ENCODE results near the gene SH3RF1.

Gene SH3RF1

DNA sequence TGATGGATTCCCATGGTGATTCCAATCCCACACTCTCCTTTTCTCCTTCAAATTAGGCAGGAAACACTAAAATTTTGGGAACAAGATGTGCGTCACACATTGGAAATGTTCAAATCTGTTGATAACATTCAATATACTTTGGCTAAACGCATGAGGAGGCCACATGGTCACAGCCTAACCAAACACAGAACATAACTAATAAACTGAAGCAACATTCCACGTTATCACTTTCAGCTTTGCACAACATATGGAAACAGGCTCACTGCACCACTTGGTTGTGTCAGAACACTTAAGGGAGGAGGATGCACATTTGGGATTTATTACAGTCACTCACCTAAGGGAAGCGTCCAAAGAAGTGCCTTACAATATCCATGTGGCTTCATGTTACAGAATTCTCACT, 4.7 kb downstream of the SH3RF1 start:
- TF ChIP-seq, protein P1, sequence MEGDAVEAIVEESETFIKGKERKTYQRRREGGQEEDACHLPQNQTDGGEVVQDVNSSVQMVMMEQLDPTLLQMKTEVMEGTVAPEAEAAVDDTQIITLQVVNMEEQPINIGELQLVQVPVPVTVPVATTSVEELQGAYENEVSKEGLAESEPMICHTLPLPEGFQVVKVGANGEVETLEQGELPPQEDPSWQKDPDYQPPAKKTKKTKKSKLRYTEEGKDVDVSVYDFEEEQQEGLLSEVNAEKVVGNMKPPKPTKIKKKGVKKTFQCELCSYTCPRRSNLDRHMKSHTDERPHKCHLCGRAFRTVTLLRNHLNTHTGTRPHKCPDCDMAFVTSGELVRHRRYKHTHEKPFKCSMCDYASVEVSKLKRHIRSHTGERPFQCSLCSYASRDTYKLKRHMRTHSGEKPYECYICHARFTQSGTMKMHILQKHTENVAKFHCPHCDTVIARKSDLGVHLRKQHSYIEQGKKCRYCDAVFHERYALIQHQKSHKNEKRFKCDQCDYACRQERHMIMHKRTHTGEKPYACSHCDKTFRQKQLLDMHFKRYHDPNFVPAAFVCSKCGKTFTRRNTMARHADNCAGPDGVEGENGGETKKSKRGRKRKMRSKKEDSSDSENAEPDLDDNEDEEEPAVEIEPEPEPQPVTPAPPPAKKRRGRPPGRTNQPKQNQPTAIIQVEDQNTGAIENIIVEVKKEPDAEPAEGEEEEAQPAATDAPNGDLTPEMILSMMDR (IDR thresholded peaks at IDR 0.05; ENCODE audit: low read depth, low read length): no peak

DNA sequence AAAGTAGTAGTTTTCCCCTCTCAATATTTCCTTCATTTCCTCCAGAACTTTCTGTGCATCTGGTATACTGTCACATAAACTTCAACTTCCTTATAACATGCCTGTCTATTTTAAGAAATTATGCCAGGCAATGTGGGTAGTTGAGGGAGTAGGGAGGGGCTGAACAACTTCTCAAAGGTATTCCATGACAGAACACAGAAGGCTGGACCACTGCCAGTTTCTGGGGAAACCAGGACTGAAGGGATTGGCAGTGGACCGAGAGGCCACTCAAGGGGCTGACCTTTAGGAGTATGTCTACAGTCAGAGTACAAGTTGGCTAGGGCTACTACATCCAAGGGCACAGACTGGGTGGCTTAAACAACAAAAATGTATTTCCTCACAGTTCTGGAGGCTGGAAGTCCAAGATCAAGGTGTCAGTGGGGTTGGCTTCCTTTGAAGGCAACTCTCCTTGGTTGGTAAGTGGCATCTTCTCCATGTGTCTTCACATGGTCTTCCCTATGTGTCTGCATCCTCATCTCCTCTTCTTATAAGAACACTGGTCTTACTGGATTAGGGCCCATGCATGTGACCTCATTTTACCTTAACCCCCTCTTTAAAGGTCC, 6.9 kb downstream of the SH3RF1 start:
- no peak for DNase-seq (ENCODE audit: extremely low read depth, low read depth)
- TF ChIP-seq, protein P1 (IDR thresholded peaks at IDR 0.05; ENCODE audit: low read depth, low read length): no peak

More for the DNA sequence above, 4.7 kb downstream of the SH3RF1 start:
- no peak for DNase-seq (ENCODE audit: extremely low read depth, low read depth)

DNA sequence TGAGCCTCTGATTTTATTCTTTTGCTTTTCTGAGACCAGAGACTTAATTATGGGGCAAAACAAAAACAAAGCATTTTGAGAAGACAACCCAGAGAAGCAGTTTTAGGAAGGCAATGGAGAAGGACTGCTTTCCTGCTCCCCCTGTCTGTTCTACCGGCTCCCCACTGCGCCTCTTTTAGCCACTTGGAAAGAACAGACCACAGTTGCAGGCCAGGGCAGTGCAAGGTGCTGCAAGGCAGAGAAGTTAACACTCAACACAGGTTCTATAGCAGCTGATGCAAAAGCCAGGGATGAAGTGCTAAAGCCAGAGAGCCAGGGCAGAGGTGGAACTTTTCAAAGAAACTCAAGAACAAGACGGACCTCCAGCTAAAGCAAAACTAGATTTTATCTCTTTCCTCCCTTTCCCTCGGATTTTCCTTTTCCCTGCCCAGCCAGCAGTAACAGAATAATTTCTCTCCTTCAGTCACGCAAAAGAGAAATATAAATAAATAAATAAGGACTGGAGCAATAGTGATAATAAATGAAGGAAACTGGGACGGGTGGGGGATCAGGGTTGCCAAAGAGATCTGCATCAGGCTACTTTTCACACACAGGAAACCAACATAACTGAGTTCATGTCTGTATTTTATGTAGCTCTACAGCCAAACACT, 10.4 kb downstream of the SH3RF1 start:
- TF ChIP-seq, protein P1 (IDR thresholded peaks at IDR 0.05; ENCODE audit: low read depth, low read length): no peak; the same call in 1 of the 2 replicates
- DNase-seq (ENCODE audit: extremely low read depth, low read depth): no peak

DNA sequence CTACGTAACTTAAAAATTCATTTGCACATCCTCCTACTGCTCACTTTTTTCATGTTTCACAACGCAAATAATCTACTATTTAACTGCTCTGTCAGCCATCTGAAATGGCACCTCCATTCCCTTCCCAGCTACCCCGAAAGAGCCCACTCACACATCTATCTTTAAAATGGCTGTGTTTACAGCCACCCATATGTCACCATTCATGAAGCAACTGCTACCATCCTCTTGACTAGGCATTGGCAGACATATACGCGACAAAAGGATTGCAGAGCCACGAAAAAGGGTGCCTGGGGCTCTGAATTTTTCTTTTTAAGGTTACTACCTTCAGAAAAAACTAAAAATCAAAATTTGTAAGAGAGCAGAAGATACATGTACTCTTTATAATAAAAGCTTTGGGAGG, 11.5 kb downstream of the SH3RF1 start:
- TF ChIP-seq, protein P1 (IDR thresholded peaks at IDR 0.05; ENCODE audit: low read depth, low read length): no peak
- no peak for DNase-seq (ENCODE audit: extremely low read depth, low read depth)

DNA sequence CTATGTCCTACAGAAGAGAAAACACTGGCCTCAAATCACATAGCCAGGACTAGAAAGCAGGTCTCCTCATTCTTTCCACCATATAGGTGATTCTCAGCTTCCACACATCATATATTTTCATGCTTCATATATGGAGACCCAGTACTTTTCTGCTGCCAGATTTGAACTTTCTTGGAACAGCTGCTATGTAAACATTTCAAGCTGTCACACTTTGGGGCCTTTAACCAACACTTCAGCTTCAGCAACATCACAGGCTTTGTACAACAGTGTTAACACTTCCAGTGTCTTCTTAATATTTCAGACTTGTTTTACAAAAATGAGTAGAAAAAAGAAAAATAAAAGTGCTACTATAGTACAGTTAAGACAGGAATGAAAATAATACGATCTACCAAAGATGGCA, 12.6 kb downstream of the SH3RF1 start:
- DNase-seq (ENCODE audit: extremely low read depth, low read depth): no peak
- TF ChIP-seq, protein P1 (IDR thresholded peaks at IDR 0.05; ENCODE audit: low read depth, low read length): no peak

DNA sequence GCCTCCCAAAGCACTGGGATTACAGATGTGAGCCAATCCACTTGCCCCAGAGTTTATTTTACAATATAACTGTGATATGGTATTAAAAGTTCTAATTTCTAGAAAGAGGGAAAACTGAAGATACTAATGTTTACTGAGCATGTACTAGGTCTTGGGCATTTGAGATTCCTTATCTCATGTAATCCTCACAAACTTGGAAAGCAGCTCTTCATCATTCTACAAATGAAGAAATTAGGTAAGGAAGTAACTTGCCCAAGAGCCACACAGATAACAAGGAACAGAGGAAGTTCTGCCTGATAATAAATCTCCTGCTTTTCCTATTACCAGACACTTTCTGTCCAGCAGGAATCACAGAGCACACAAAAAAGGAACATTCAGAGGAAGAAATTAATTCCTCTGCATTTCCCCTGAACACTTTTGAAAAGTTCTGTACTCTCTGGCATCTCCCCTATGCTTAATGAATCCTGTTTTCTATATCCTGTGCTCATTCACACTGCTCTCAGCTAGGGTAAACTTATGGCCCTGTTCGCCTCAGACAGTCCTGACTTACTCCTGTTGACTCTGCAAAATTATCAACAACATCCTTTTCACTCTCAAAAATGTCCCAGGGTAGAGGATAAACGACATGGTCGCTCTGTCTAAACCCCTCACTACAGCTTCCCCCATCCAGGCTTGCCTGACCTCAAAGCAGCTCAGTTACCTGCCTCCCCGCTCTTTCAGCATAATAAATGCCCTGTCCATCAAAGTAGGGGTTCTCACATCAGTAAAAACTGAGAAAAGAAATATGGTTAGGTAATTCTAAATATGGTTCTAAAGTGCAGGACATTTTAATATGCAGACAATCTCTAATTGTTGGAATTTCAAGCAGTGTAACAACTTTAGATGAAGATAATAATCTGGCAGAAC, 13.6 kb downstream of the SH3RF1 start:
- TF ChIP-seq, protein P1 (IDR thresholded peaks at IDR 0.05; ENCODE audit: low read depth, low read length): no peak
- no peak for DNase-seq (ENCODE audit: extremely low read depth, low read depth)
